Neural progenitor cell (in vitro differentiated cells): ENCODE measurements around the gene SLIT1. TPM values are rescaled to one million over a fixed set of nuclear protein-coding genes. Genes with fewer than 3 reads are reported as not detected.

ENCODE experiments used
- DNase-seq: peaks from one replicate; pipeline ENCODE4 v3.0.0-alpha.2; 2016; ENCODE audit warnings: low spot score
- H2AFZ ChIP-seq: fragments of 200-600 bp; sonication (generic); replicated peaks from 2 replicates; pipeline ENCODE4 v1.6.1; 2016; ENCODE audit warnings: antibody characterized with exemption
- H3F3A ChIP-seq: fragments of 200-600 bp; sonication (generic); 2 replicates; pipeline ENCODE4 v1.6.1; 2016; ENCODE audit warnings: antibody characterized with exemption, low read depth
- H3K27ac ChIP-seq: fragments of 200-600 bp; sonication (generic); 2 replicates; pipeline ENCODE4 v1.5.1; 2016; ENCODE audit warnings: mild to moderate bottlenecking
- H3K27me3 ChIP-seq: fragments of 200-600 bp; sonication (generic); 2 replicates; pipeline ENCODE4 v1.6.1; 2016; ENCODE audit warnings: mild to moderate bottlenecking, moderate library complexity
- H3K36me3 ChIP-seq: fragments of 200-600 bp; sonication (generic); 2 replicates; pipeline ENCODE4 v1.5.1; 2016
- H3K4me1 ChIP-seq: fragments of 200-600 bp; sonication (generic); 2 replicates; pipeline ENCODE4 v1.6.1; 2016; ENCODE audit warnings: mixed run types
- H3K4me2 ChIP-seq: fragments of 200-600 bp; sonication (generic); 2 replicates; pipeline ENCODE4 v1.6.1; 2016
- H3K4me3 ChIP-seq: fragments of 200-600 bp; sonication (generic); 2 replicates; pipeline ENCODE4 v1.5.1; 2016
- H3K79me2 ChIP-seq: fragments of 200-600 bp; sonication (generic); 2 replicates; pipeline ENCODE4 v1.6.1; 2016; ENCODE audit warnings: low read depth
- H3K9ac ChIP-seq: fragments of 200-600 bp; sonication (generic); 2 replicates; pipeline ENCODE4 v1.6.1; 2016
- H3K9me3 ChIP-seq: fragments of 200-600 bp; sonication (generic); 2 replicates; pipeline ENCODE4 v1.5.1; 2016; ENCODE audit warnings: low read depth
- H4K20me1 ChIP-seq: fragments of 200-600 bp; sonication (generic); 2 replicates; pipeline ENCODE4 v1.6.1; 2016; ENCODE audit warnings: low read depth
- H3K27ac Mint-ChIP-seq: 3 replicates; pipeline ENCODE4 v1.8.0; 2021; ENCODE audit warnings: mixed read lengths
- H3K27me3 Mint-ChIP-seq: 2 replicates; pipeline ENCODE4 v1.8.0; 2022; ENCODE audit warnings: low read depth, mild to moderate bottlenecking, inconsistent platforms, moderate library complexity, mixed read lengths; ENCODE audit not compliant: insufficient read depth
- H3K36me3 Mint-ChIP-seq: 3 replicates; pipeline ENCODE4 v1.8.0; 2021; ENCODE audit warnings: mixed read lengths
- H3K4me1 Mint-ChIP-seq: 3 replicates; pipeline ENCODE4 v1.8.0; 2021; ENCODE audit warnings: mixed read lengths
- H3K4me3 Mint-ChIP-seq: 3 replicates; pipeline ENCODE4 v1.8.0; 2021; ENCODE audit warnings: mild to moderate bottlenecking, moderate library complexity, mixed read lengths
- H3K9me3 Mint-ChIP-seq: 3 replicates; pipeline ENCODE4 v1.8.0; 2020; ENCODE audit warnings: mixed read lengths
- CTCF ChIP-seq: fragments of 200-600 bp; sonication (generic); IDR thresholded peaks from 2 replicates; pipeline ENCODE4 v1.5.1; 2017; ENCODE audit warnings: antibody characterized with exemption, mild to moderate bottlenecking
- EZH2 ChIP-seq: fragments of 200-600 bp; sonication (generic); IDR thresholded peaks from 2 replicates; pipeline ENCODE4 v1.6.1; 2017; ENCODE audit warnings: antibody characterized with exemption, mild to moderate bottlenecking, moderate library complexity
- EZH2phosphoT487 ChIP-seq: fragments of 200-600 bp; sonication (generic); IDR thresholded peaks from 2 replicates; pipeline ENCODE4 v1.6.1; 2017; ENCODE audit warnings: antibody characterized with exemption
- total RNA-seq: library from RNA; depleted of rRNA; stranded (reverse); fragments of >200 nt; gene quantifications from 2 replicates; pipeline ENCODE4 v1.2.3, GENCODE V29; 2015; ENCODE audit warnings: low replicate concordance

The SLIT1 gene
- total RNA-seq, 1 donor from 2014 or later = 0.92 TPM

DNA sequence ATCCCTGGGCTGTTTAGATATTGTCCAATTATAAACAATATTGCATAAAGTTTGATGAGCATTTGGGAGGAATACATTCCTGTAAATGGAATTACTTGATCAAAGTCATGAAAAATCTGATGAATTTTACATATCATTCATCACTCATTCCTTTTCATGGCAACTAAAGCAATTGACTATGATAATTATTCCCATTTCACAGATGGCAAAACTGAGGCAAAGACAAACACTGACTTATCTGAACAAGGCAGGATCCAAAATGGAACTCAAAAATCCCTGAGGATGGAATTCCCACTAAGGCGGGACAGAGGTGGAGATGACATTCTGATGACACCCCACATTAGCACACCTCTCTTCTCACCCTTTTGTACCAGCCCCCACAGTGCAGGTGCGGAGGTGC lies 17.1 kb downstream of the SLIT1 start:
- Histone ChIP-seq H2AFZ (no peak overlapping the region), H3K4me3 (no peak overlapping the region), H3K27ac (no peak overlapping the region), H3K4me1 (peaks cover 25% of the 10 kb centered on the region), H3F3A (peaks cover 3% of the 10 kb centered on the region), H3K27me3 (no peaks in the 10 kb centered on the region), H3K79me2 (no peaks in the 10 kb centered on the region), H3K9me3 (no peaks in the 10 kb centered on the region), H4K20me1 (no peaks in the 10 kb centered on the region), H3K9ac (no peak overlapping the region), H3K36me3 (no peaks in the 10 kb centered on the region), H3K4me2 (no peak overlapping the region)
- Mint-ChIP-seq H3K27me3 (peaks cover 36% of the 10 kb centered on the region), H3K4me3 (no peak overlapping the region), H3K9me3 (no peaks in the 10 kb centered on the region), H3K36me3 (no peaks in the 10 kb centered on the region), H3K27ac (peak overlapping the region; percentile 74), H3K4me1 (peaks cover 47% of the 10 kb centered on the region)
- TF ChIP-seq CTCF = no peak
- TF ChIP-seq EZH2 = no peak
- TF ChIP-seq EZH2phosphoT487 = no peak
- no peak for DNase-seq

GRCh38 chr10:97165499-97165898 lies 20.3 kb downstream of the SLIT1 start:
- no peaks in the 10 kb centered on the region for H3K9me3 ChIP-seq
- Mint-ChIP-seq H3K27ac (no peak overlapping the region), H3K27me3 (peaks cover 38% of the 10 kb centered on the region), H3K36me3 (no peaks in the 10 kb centered on the region), H3K4me3 (no peak overlapping the region), H3K9me3 (no peaks in the 10 kb centered on the region), H3K4me1 (peaks cover 49% of the 10 kb centered on the region)
- no peak overlapping the region for H3K9ac ChIP-seq
- H3K79me2 ChIP-seq = no peaks in the 10 kb centered on the region
- TF ChIP-seq EZH2phosphoT487 (no peak), EZH2 (no peak), CTCF (no peak)
- no peak overlapping the region for H2AFZ ChIP-seq
- peaks cover 18% of the 10 kb centered on the region for H3K4me1 ChIP-seq
- no peak overlapping the region for H3K4me3 ChIP-seq
- H3K27me3 ChIP-seq = no peaks in the 10 kb centered on the region
- no peaks in the 10 kb centered on the region for H4K20me1 ChIP-seq
- no peaks in the 10 kb centered on the region for H3F3A ChIP-seq
- H3K36me3 ChIP-seq = no peaks in the 10 kb centered on the region
- H3K27ac ChIP-seq = no peak overlapping the region
- DNase-seq = no peak
- H3K4me2 ChIP-seq = no peak overlapping the region

GRCh38 chr10:97163781-97164501 lies 21.8 kb downstream of the SLIT1 start:
- Histone ChIP-seq H3K27ac (no peak overlapping the region), H3K9ac (no peak overlapping the region), H4K20me1 (no peaks in the 10 kb centered on the region), H3K4me1 (peaks cover 11% of the 10 kb centered on the region), H2AFZ (no peak overlapping the region), H3K36me3 (no peaks in the 10 kb centered on the region), H3F3A (no peaks in the 10 kb centered on the region), H3K79me2 (no peaks in the 10 kb centered on the region), H3K9me3 (no peaks in the 10 kb centered on the region), H3K4me2 (peak overlapping the region; percentile 42), H3K4me3 (no peak overlapping the region), H3K27me3 (no peaks in the 10 kb centered on the region)
- no peak overlapping the region for H3K27ac Mint-ChIP-seq
- H3K36me3 Mint-ChIP-seq = no peaks in the 10 kb centered on the region
- DNase-seq = peak; percentile 35
- peaks cover 36% of the 10 kb centered on the region for H3K27me3 Mint-ChIP-seq
- peaks cover 47% of the 10 kb centered on the region for H3K4me1 Mint-ChIP-seq
- H3K4me3 Mint-ChIP-seq = no peak overlapping the region
- TF ChIP-seq EZH2 (no peak), CTCF (no peak), EZH2phosphoT487 (no peak)
- H3K9me3 Mint-ChIP-seq = no peaks in the 10 kb centered on the region
